Measurements from ENCODE around the gene ASIC3.

GRCh38 chr7:151009327-151010036, 38.8 kb upstream of the ASIC3 start:
- TF ChIP-seq YY1 (IDR thresholded peaks at IDR 0.05; ENCODE audit: insufficient read depth, insufficient read length) = no peak
- no peak for TF ChIP-seq ZNF274 (IDR thresholded peaks at IDR 0.05; ENCODE audit: low read depth, low read length)

All from NT2/D1 (cell line).